ENCODE measurements around the gene POLR1F. TPM values are rescaled to one million over a fixed set of nuclear protein-coding genes. Genes with fewer than 3 reads are reported as not detected.
A peak's percentile ranks its signal among the peaks of the same experiment; 100 is the strongest.

Gene POLR1F
- total RNA-seq, 1 donor from 2014 or later, result 11.3 TPM

GRCh38 chr7:19747740-19748339 is 39.0 kb upstream of the POLR1F start:
- no peak for DNase-seq
- H3K36me3 Mint-ChIP-seq (ENCODE audit: unreplicated experiment), result no peaks in the 10 kb centered on the region
- H3K9me3 Mint-ChIP-seq (ENCODE audit: unreplicated experiment), result no peaks in the 10 kb centered on the region
- no peak overlapping the region for H3K4me3 Mint-ChIP-seq (ENCODE audit: unreplicated experiment)
- H3K4me1 Mint-ChIP-seq (ENCODE audit: low read depth, unreplicated experiment), result peaks cover 3% of the 10 kb centered on the region
- no peaks in the 10 kb centered on the region for H3K27me3 Mint-ChIP-seq (ENCODE audit: unreplicated experiment)
- no peak overlapping the region for H3K27ac Mint-ChIP-seq (ENCODE audit: unreplicated experiment)
- peak; percentile 71 for TF ChIP-seq CTCF (IDR thresholded peaks at IDR 0.05; ENCODE audit: partially characterized antibody, unreplicated experiment)

- Mint-ChIP-seq H3K4me3 (ENCODE audit: unreplicated experiment) (no peak overlapping the region), H3K27me3 (ENCODE audit: unreplicated experiment) (no peaks in the 10 kb centered on the region), H3K27ac (ENCODE audit: unreplicated experiment) (no peak overlapping the region), H3K36me3 (ENCODE audit: unreplicated experiment) (no peaks in the 10 kb centered on the region), H3K4me1 (ENCODE audit: low read depth, unreplicated experiment) (no peaks in the 10 kb centered on the region), H3K9me3 (ENCODE audit: unreplicated experiment) (no peaks in the 10 kb centered on the region)
- DNase-seq, result no peak
- TF ChIP-seq CTCF (IDR thresholded peaks at IDR 0.05; ENCODE audit: partially characterized antibody, unreplicated experiment), result no peak
These were observed 35.2 kb upstream of the POLR1F start for GRCh38 chr7:19744075-19744474.

GRCh38 chr7:19728716-19729115 is 19.9 kb upstream of the POLR1F start:
- Mint-ChIP-seq H3K4me3 (ENCODE audit: unreplicated experiment) (no peak overlapping the region), H3K27ac (ENCODE audit: unreplicated experiment) (no peak overlapping the region), H3K4me1 (ENCODE audit: low read depth, unreplicated experiment) (peaks cover 18% of the 10 kb centered on the region), H3K9me3 (ENCODE audit: unreplicated experiment) (no peaks in the 10 kb centered on the region), H3K27me3 (ENCODE audit: unreplicated experiment) (no peaks in the 10 kb centered on the region), H3K36me3 (ENCODE audit: unreplicated experiment) (no peaks in the 10 kb centered on the region)
- no peak for TF ChIP-seq CTCF (IDR thresholded peaks at IDR 0.05; ENCODE audit: partially characterized antibody, unreplicated experiment)
- no peak for DNase-seq

GRCh38 chr7:19725770-19726169 is 16.9 kb upstream of the POLR1F start:
- no peaks in the 10 kb centered on the region for H3K27me3 Mint-ChIP-seq (ENCODE audit: unreplicated experiment)
- H3K27ac Mint-ChIP-seq (ENCODE audit: unreplicated experiment), result no peak overlapping the region
- no peaks in the 10 kb centered on the region for H3K9me3 Mint-ChIP-seq (ENCODE audit: unreplicated experiment)
- H3K4me1 Mint-ChIP-seq (ENCODE audit: low read depth, unreplicated experiment), result peaks cover 15% of the 10 kb centered on the region
- H3K36me3 Mint-ChIP-seq (ENCODE audit: unreplicated experiment), result no peaks in the 10 kb centered on the region
- no peak for DNase-seq
- no peak overlapping the region for H3K4me3 Mint-ChIP-seq (ENCODE audit: unreplicated experiment)
- TF ChIP-seq CTCF (IDR thresholded peaks at IDR 0.05; ENCODE audit: partially characterized antibody, unreplicated experiment), result no peak

GRCh38 chr7:19715499-19715898 is 6.7 kb upstream of the POLR1F start:
- no peak overlapping the region for H3K4me3 Mint-ChIP-seq (ENCODE audit: unreplicated experiment)
- H3K36me3 Mint-ChIP-seq (ENCODE audit: unreplicated experiment), result no peaks in the 10 kb centered on the region
- TF ChIP-seq CTCF (IDR thresholded peaks at IDR 0.05; ENCODE audit: partially characterized antibody, unreplicated experiment), result no peak
- H3K9me3 Mint-ChIP-seq (ENCODE audit: unreplicated experiment), result no peaks in the 10 kb centered on the region
- H3K4me1 Mint-ChIP-seq (ENCODE audit: low read depth, unreplicated experiment), result no peaks in the 10 kb centered on the region
- H3K27me3 Mint-ChIP-seq (ENCODE audit: unreplicated experiment), result no peaks in the 10 kb centered on the region
- DNase-seq, result no peak
- no peak overlapping the region for H3K27ac Mint-ChIP-seq (ENCODE audit: unreplicated experiment)
